BLaER1 treated with 17β-estradiol and CSF1 and Interleukin-3, amounts not matched to agents 10 nM and 100 nM (cell line): ENCODE data around the gene RRP1.
"Not testable (repeated sequence)": the region's sequence is repeated elsewhere in the genome, so short reads cannot be mapped to it uniquely, and the experiment has no call there.

Experiments
- H3K27ac ChIP-seq, 11 experiments: shearing (Covaris generic); formaldehyde crosslinking; 2 replicates each; pipeline ENCODE4 v1.8.1; 2022
- H3K27me3 ChIP-seq, 11 experiments: shearing (Covaris generic); formaldehyde crosslinking; 2 replicates each; pipeline ENCODE4 v1.8.1; 2022
- H3K36me3 ChIP-seq, 11 experiments: shearing (Covaris generic); formaldehyde crosslinking; 2 replicates each; pipeline ENCODE4 v1.8.1; 2022
- H3K4me1 ChIP-seq, 10 experiments: shearing (Covaris generic); formaldehyde crosslinking; 2 replicates each; pipeline ENCODE4 v1.8.1; 2022
- H3K4me2 ChIP-seq, 11 experiments: shearing (Covaris generic); formaldehyde crosslinking; 2 replicates each; pipeline ENCODE4 v1.8.1; 2022
- H3K4me3 ChIP-seq, 10 experiments: shearing (Covaris generic); formaldehyde crosslinking; 2 replicates each; pipeline ENCODE4 v1.8.1; 2022
- H3K9ac ChIP-seq, 11 experiments: shearing (Covaris generic); formaldehyde crosslinking; 2 replicates each; pipeline ENCODE4 v1.8.1; 2022
- H3K9me3 ChIP-seq, 11 experiments: shearing (Covaris generic); formaldehyde crosslinking; replicated peaks in 1 of 11; 2 replicates each; pipeline ENCODE4 v1.8.1; 2022
- H4K20me1 ChIP-seq, 11 experiments: shearing (Covaris generic); formaldehyde crosslinking; 2 replicates each; pipeline ENCODE4 v1.8.1; 2022
- Cebpa-rat ChIP-seq, 11 experiments: shearing (Covaris generic); IDR thresholded peaks; 2 replicates each; pipeline ENCODE4 v1.8.1; 2022

Gene RRP1

GRCh38 chr21:43832158-43832550, 42.8 kb downstream of the RRP1 start:
- TF ChIP-seq Cebpa-rat (IDR thresholded peaks at IDR 0.05), result no peak
- H3K36me3 ChIP-seq, result no peaks in the 10 kb centered on the region
- no peak overlapping the region for H3K27ac ChIP-seq
- no peak overlapping the region for H3K9ac ChIP-seq
- no peak overlapping the region for H3K4me3 ChIP-seq
- no peaks in the 10 kb centered on the region; a peak in 2 of 22 replicates for H4K20me1 ChIP-seq
- no peaks in the 10 kb centered on the region; a peak in 1 of 22 replicates for H3K27me3 ChIP-seq
- peaks cover 19 to 67% (median 42%) of the 10 kb centered on the region in 10 experiments for H3K4me1 ChIP-seq
- H3K4me2 ChIP-seq, result peak overlapping the region in 4 of 11 experiments; percentile 47 to 59 (median 52); a peak in 5 of 22 replicates
- peaks cover 2 to 22% (median 14%) of the 10 kb centered on the region in 11 experiments; a peak in 19 of 22 replicates for H3K9me3 ChIP-seq

- H3K4me3 ChIP-seq, result no peak overlapping the region
- no peak overlapping the region for H3K27ac ChIP-seq
- peaks cover 19 to 67% (median 42%) of the 10 kb centered on the region in 10 experiments for H3K4me1 ChIP-seq
- H3K27me3 ChIP-seq, result no peaks in the 10 kb centered on the region; a peak in 1 of 22 replicates
- H3K9ac ChIP-seq, result no peak overlapping the region
- no peaks in the 10 kb centered on the region; a peak in 2 of 22 replicates for H4K20me1 ChIP-seq
- peaks cover 2 to 22% (median 14%) of the 10 kb centered on the region in 11 experiments; a peak in 19 of 22 replicates for H3K9me3 ChIP-seq
- no peak overlapping the region for H3K4me2 ChIP-seq
- no peaks in the 10 kb centered on the region for H3K36me3 ChIP-seq
- no peak for TF ChIP-seq Cebpa-rat (IDR thresholded peaks at IDR 0.05)
Measured at GRCh38 chr21:43832648-43833047, 43.3 kb downstream of the RRP1 start.

GRCh38 chr21:43834146-43834905, 44.9 kb downstream of the RRP1 start:
- Histone ChIP-seq H3K4me2 (peak overlapping the region; percentile 69 to 98 (median 93)), H3K9ac (peak overlapping the region in 4 of 11 experiments; percentile 19 to 51 (median 37); a peak in 5 of 22 replicates), H3K36me3 (no peaks in the 10 kb centered on the region), H3K27ac (peak overlapping the region in 8 of 11 experiments; percentile 25 to 68 (median 58); a peak in 14 of 22 replicates), H3K4me3 (peak overlapping the region in 1 of 10 experiments; percentile 17; a peak in 2 of 20 replicates), H3K27me3 (no peaks in the 10 kb centered on the region; a peak in 1 of 22 replicates), H4K20me1 (no peaks in the 10 kb centered on the region; a peak in 2 of 22 replicates), H3K9me3 (peaks cover 2 to 22% (median 14%) of the 10 kb centered on the region in 11 experiments; a peak in 19 of 22 replicates), H3K4me1 (peaks cover 19 to 78% (median 42%) of the 10 kb centered on the region in 10 experiments)
- no peak for TF ChIP-seq Cebpa-rat (IDR thresholded peaks at IDR 0.05)

DNA sequence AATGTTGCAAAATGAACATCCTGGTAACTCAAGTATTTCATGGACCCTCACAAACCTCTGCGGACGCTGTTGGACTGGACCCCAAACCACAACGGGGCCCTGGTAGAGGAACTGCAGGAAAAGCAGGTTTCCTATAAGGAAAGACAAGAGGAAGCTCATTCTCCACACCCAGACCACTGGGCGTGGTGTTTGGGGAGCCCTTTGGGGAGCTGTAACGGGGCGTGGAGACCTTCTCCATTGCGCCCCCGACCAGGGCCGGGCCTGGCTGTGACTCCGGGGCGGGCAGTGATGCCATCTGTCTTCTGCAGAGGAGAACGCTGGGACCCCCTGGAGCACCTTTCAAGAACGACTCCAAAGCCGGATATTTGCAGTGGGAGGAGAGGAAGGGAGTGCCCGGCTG, 45.7 kb downstream of the RRP1 start:
- Histone ChIP-seq H4K20me1 (no peaks in the 10 kb centered on the region; a peak in 2 of 22 replicates), H3K36me3 (no peaks in the 10 kb centered on the region), H3K4me1 (peaks cover 19 to 72% (median 42%) of the 10 kb centered on the region in 10 experiments), H3K4me3 (peak overlapping the region in 5 of 10 experiments; percentile 17 to 59 (median 23); a peak in 10 of 20 replicates), H3K9me3 (peaks cover 2 to 22% (median 14%) of the 10 kb centered on the region in 11 experiments; a peak in 19 of 22 replicates), H3K4me2 (peak overlapping the region; percentile 69 to 98 (median 93)), H3K27me3 (no peaks in the 10 kb centered on the region; a peak in 1 of 22 replicates), H3K27ac (peak overlapping the region in 10 of 11 experiments; percentile 12 to 68 (median 52); a peak in 15 of 22 replicates), H3K9ac (peak overlapping the region in 8 of 11 experiments; percentile 8 to 51 (median 26); a peak in 9 of 22 replicates)
- TF ChIP-seq Cebpa-rat (IDR thresholded peaks at IDR 0.05), result no peak

DNA sequence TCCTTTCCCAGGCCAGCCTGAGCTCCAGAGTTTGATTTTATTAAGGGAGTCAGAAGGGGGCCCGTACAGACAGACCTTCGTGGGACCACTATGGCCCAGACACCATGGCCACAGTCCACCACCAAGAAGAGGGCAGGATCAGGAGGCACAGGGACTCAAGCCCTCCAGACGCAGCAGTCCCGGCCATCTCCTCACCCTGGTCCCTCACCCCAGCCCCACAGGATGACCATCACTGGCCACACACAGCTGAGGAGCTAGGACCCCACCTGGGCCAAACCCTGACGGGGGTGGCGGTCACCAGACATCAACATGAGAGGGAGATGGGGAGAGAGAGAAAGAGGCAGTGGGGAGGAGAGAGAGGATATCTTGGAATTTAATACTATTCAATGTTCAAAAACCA, 46.5 kb downstream of the RRP1 start:
- no peak for TF ChIP-seq Cebpa-rat (IDR thresholded peaks at IDR 0.05)

DNA sequence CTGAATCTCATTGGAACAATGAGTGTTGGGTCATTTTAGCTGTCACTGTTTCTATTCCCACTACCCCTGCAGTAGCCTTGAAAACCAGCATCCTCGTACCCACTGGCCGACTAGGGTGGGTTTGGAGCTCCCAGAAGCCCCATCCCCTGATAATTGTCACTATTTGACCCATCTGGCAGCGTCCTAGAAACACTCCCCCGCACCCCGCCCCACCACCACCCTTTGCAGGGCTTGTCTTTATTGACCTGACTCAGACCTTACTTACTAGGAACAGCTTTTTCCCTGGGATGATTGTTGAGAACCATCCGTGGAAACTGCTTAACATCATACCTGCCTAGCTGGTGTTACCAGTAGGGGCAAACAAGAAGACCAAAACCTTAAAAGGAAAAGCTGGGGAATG, 47.2 kb downstream of the RRP1 start:
- no peak for TF ChIP-seq Cebpa-rat (IDR thresholded peaks at IDR 0.05)
- Histone ChIP-seq H3K27me3 (no peaks in the 10 kb centered on the region; a peak in 1 of 22 replicates), H3K4me2 (peak overlapping the region in 8 of 11 experiments; percentile 88 to 98 (median 93); a peak in 11 of 22 replicates), H3K9ac (no peak overlapping the region), H4K20me1 (no peaks in the 10 kb centered on the region; a peak in 2 of 22 replicates), H3K4me1 (peaks cover 19 to 65% (median 36%) of the 10 kb centered on the region in 10 experiments), H3K27ac (no peak overlapping the region), H3K36me3 (no peaks in the 10 kb centered on the region), H3K4me3 (no peak overlapping the region), H3K9me3 (peaks cover 2 to 22% (median 14%) of the 10 kb centered on the region in 11 experiments; a peak in 19 of 22 replicates)

More for the DNA sequence above, 46.5 kb downstream of the RRP1 start:
- H3K27ac ChIP-seq, result peak overlapping the region in 9 of 11 experiments; percentile 18 to 68 (median 55); a peak in 15 of 22 replicates
- H3K4me2 ChIP-seq, result peak overlapping the region; percentile 69 to 98 (median 93)
- H3K9ac ChIP-seq, result peak overlapping the region in 9 of 11 experiments; percentile 8 to 52 (median 31); a peak in 9 of 22 replicates
- no peaks in the 10 kb centered on the region for H3K36me3 ChIP-seq
- H3K4me1 ChIP-seq, result peaks cover 19 to 72% (median 42%) of the 10 kb centered on the region in 10 experiments
- H3K27me3 ChIP-seq, result no peaks in the 10 kb centered on the region; a peak in 1 of 22 replicates
- peak overlapping the region in 5 of 10 experiments; percentile 17 to 59 (median 23); a peak in 8 of 20 replicates for H3K4me3 ChIP-seq
- H3K9me3 ChIP-seq, result peaks cover 2 to 22% (median 14%) of the 10 kb centered on the region in 11 experiments; a peak in 19 of 22 replicates
- no peaks in the 10 kb centered on the region; a peak in 2 of 22 replicates for H4K20me1 ChIP-seq

DNA sequence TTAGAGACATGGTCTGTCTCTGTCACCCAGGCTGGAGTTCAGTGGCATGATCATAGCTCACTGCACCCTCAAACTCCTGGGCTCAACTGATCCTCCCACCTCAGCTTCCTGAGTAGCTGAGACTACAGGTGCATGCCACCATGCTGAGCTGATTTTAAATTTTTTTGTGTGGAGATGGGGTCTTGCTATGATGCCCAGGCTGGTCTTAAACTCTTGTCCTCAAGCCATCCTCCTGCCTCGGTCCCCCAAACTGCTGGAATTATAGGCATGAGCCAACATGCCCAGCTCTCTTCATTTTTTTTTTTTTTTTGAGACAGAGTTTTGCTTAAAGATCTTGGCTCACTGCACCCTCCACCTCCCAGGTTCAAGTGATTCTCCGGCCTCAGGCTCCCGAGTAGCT, 50.9 kb downstream of the RRP1 start:
- Histone ChIP-seq H3K27me3 (no peaks in the 10 kb centered on the region; a peak in 1 of 22 replicates), H3K4me2 (no peak overlapping the region), H3K9ac (no peak overlapping the region), H4K20me1 (no peaks in the 10 kb centered on the region; a peak in 1 of 22 replicates), H3K9me3 (0 out of 22 replicates have a peak, but pooled peaks cover 0 to 3% (median 0%) of the 10 kb centered on the region in 11 experiments), H3K36me3 (no peaks in the 10 kb centered on the region), H3K27ac (no peak overlapping the region), H3K4me1 (peaks cover 8 to 54% (median 31%) of the 10 kb centered on the region in 10 experiments), H3K4me3 (no peak overlapping the region)
- TF ChIP-seq Cebpa-rat (IDR thresholded peaks at IDR 0.05), result no peak

DNA sequence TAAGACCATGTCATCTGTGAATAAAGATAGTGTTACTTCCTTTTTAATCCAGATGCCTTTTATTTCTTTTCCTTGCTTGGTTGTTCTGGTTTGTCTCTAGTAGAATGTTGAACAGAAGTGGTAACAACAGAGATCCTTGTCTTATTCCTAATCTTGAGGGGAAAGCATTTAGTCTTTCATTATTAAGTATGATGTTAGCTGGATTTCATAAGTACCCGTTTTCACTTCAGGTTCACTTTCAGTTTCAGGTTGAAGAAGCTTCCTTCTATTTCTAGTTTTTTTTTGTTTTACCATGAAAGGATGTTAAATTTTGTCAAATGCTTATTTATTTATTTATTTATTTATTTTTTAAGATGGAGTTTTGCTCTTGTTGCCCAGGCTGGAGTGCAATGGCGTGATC, 53.4 kb downstream of the RRP1 start:
- Histone ChIP-seq H4K20me1 (no peaks in the 10 kb centered on the region), H3K4me1 (peaks cover 0 to 29% (median 15%) of the 10 kb centered on the region in 10 experiments; a peak in 16 of 20 replicates), H3K9ac (peak overlapping the region in 1 of 11 experiments; percentile 44; a peak in 2 of 22 replicates), H3K4me3 (no peak overlapping the region; a peak in 1 of 20 replicates), H3K4me2 (peak overlapping the region in 9 of 11 experiments; percentile 22 to 74 (median 67); a peak in 15 of 22 replicates), H3K27me3 (no peaks in the 10 kb centered on the region), H3K27ac (peak overlapping the region in 6 of 11 experiments; percentile 20 to 61 (median 50); a peak in 12 of 22 replicates), H3K36me3 (no peaks in the 10 kb centered on the region), H3K9me3 (peaks cover 0 to 10% (median 0%) of the 10 kb centered on the region in 11 experiments; a peak in 7 of 22 replicates)
- no peak for TF ChIP-seq Cebpa-rat (IDR thresholded peaks at IDR 0.05)

DNA sequence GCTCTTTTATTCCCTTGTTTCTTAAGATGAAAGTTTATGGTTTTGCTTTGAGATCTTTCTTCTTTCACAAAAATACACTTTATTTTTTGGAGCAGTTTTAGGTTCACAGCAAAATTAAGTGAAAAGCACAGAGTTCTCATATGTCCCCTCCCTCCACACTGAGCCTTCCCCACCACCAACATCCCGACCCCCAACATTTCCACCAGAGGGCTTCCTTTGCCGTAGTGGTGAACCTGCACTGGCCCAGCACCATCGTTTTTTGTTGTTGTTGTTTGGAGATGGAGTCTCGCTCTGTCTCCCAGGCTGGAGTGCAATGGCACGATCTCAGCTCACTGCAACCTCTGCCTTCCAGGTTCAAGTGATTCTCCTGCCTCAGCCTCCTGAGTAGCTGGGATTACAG, 55.5 kb downstream of the RRP1 start:
- Histone ChIP-seq H3K4me1 (peaks cover 0 to 23% (median 17%) of the 10 kb centered on the region in 10 experiments; a peak in 16 of 20 replicates), H3K9me3 (peaks cover 0 to 24% (median 7%) of the 10 kb centered on the region in 11 experiments; a peak in 16 of 22 replicates)
- H3K36me3 ChIP-seq, H3K4me2 ChIP-seq, H3K4me3 ChIP-seq, H3K27me3 ChIP-seq, H3K27ac ChIP-seq, H4K20me1 ChIP-seq, H3K9ac ChIP-seq: not testable (repeated sequence)
